Gastrocnemius medialis (tissue), 4 donors: Measurements from ENCODE around the gene DCBLD2. TPM values are rescaled to one million over a fixed set of nuclear protein-coding genes. Genes with fewer than 3 reads are reported as not detected.

Experiments
- ATAC-seq, 2 donors: fragments of 150-250 bp; one replicate each; pipeline ENCODE4 v1.9.1; 2016
- DNase-seq, 2 donors: peaks; one replicate each; pipeline ENCODE4 v3.0.0-alpha.2; 2019
- H3K27ac ChIP-seq, 4 donors: fragments of 200-600 bp; sonication (generic); 1 replicate in 1 of 4; 2 replicates in 3 of 4; pipeline ENCODE4 v1.5.1; 2016 to 2018; ENCODE audit warnings: mild to moderate bottlenecking in 2 of 4, moderate library complexity in 1 of 4
- H3K27me3 ChIP-seq, 3 donors: fragments of 200-600 bp; sonication (generic) in 2 of 3; 1 replicate in 1 of 3; 2 replicates in 2 of 3; pipeline versions ENCODE4 v1.5.1 to v1.6.0; 2016 to 2019; ENCODE audit warnings: mild to moderate bottlenecking in 1 of 3, moderate library complexity in 1 of 3
- H3K36me3 ChIP-seq, 2 donors: fragments of 200-600 bp; sonication (generic) in 1 of 2; one replicate each; pipeline ENCODE4 v1.5.1; 2017 to 2018
- H3K4me1 ChIP-seq, 2 donors: fragments of 200-600 bp; sonication (generic) in 1 of 2; one replicate each; pipeline ENCODE4 v1.5.1; 2016 to 2017; ENCODE audit warnings: mild to moderate bottlenecking in 2 of 2
- H3K4me3 ChIP-seq, 4 donors: fragments of 200-600 bp; sonication (generic) in 3 of 4; 1 replicate in 1 of 4; 2 replicates in 3 of 4; pipeline ENCODE4 v1.5.1; 2016 to 2019; ENCODE audit warnings: mild to moderate bottlenecking in 2 of 4
- H3K9me3 ChIP-seq, 3 donors: fragments of 200-600 bp; sonication (generic) in 2 of 3; 1 replicate in 1 of 3; 2 replicates in 2 of 3; pipeline ENCODE4 v1.5.1; 2016 to 2019
- CTCF ChIP-seq, 5 experiments: fragments of 450-650 bp in 3 of 5; fragments of 200-600 bp in 2 of 5; sonication (generic) in 2 of 5; IDR thresholded peaks in 4 of 5; conservative IDR thresholded peaks in 1 of 5; 1 replicate in 4 of 5; 2 replicates in 1 of 5; pipeline ENCODE4 v1.5.1; 2016 to 2019; ENCODE audit warnings: antibody characterized with exemption in 5 of 5, mild to moderate bottlenecking in 3 of 5, moderate library complexity in 3 of 5
- POLR2A ChIP-seq, 2 donors: fragments of 450-650 bp; IDR thresholded peaks; one replicate each; pipeline ENCODE4 v1.6.1; 2017; ENCODE audit warnings: antibody characterized with exemption in 2 of 2, mild to moderate bottlenecking in 2 of 2, moderate library complexity in 2 of 2
- in situ Hi-C, 4 donors: fragments of 200-750 bp; cut with MboI; loops; one replicate each; pipeline versions ENCODE4 v1.15.0 to v1.8.0; 2017; ENCODE audit warnings: low sequenced_read_pairs in 4 of 4
- intact Hi-C: fragments of 100-400 bp; cut with DNase I; formaldehyde crosslinking; loops from one replicate; pipeline ENCODE4 v1.15.1; 2023; ENCODE audit warnings: low total_unique reads
- total RNA-seq, 4 donors: library from RNA; depleted of rRNA; stranded (reverse); fragments of >200 nt; gene quantifications; one replicate each; pipeline versions ENCODE4 v1.1.0 to v1.2.3, GENCODE V29; 2016

The DCBLD2 gene
- total RNA-seq, 4 donors from 2014 or later = 5.6 to 9.0 (median 6.7) TPM

GRCh38 chr3:98787181-98787580 lies 114.3 kb downstream of the DCBLD2 start:
- no peak overlapping the region for H3K4me3 ChIP-seq
- no peaks in the 10 kb centered on the region for H3K27me3 ChIP-seq
- TF ChIP-seq CTCF (IDR thresholded peaks at IDR 0.05 in 4 of 5, conservative IDR thresholded peaks at IDR 0.05 in 1 of 5) (no peak), POLR2A (IDR thresholded peaks at IDR 0.05) (no peak)
- intact Hi-C loops = no loop called here
- DNase-seq = no peak
- no peaks in the 10 kb centered on the region for H3K9me3 ChIP-seq
- ATAC-seq = no peak
- peak overlapping the region in 1 of 4 donors; percentile 37 for H3K27ac ChIP-seq
- peaks cover 28 to 48% of the 10 kb centered on the region in 2 donors for H3K4me1 ChIP-seq
- no peaks in the 10 kb centered on the region for H3K36me3 ChIP-seq
- in situ Hi-C loops = no loop called here

- in situ Hi-C loops (no loop called here), intact Hi-C loops (no loop called here)
- TF ChIP-seq CTCF (IDR thresholded peaks at IDR 0.05 in 4 of 5, conservative IDR thresholded peaks at IDR 0.05 in 1 of 5) = no peak
- TF ChIP-seq POLR2A (IDR thresholded peaks at IDR 0.05) = no peak
- Histone ChIP-seq H3K4me1 (peaks cover 28 to 48% of the 10 kb centered on the region in 2 donors), H3K27me3 (no peaks in the 10 kb centered on the region), H3K9me3 (no peaks in the 10 kb centered on the region), H3K27ac (peak overlapping the region in 2 of 4 donors; percentile 37 to 39), H3K36me3 (no peaks in the 10 kb centered on the region), H3K4me3 (no peak overlapping the region)
- no peak for DNase-seq
- peak in 1 of 2 donors; percentile 40 for ATAC-seq
Observed at GRCh38 chr3:98786364-98787006, 115.0 kb downstream of the DCBLD2 start.

- intact Hi-C loops = no loop called here
- Histone ChIP-seq H3K4me1 (peaks cover 28 to 48% of the 10 kb centered on the region in 2 donors), H3K4me3 (no peak overlapping the region), H3K9me3 (no peaks in the 10 kb centered on the region), H3K36me3 (no peaks in the 10 kb centered on the region), H3K27me3 (no peaks in the 10 kb centered on the region), H3K27ac (peak overlapping the region; percentile 3 to 42 (median 37))
- TF ChIP-seq CTCF (IDR thresholded peaks at IDR 0.05 in 4 of 5, conservative IDR thresholded peaks at IDR 0.05 in 1 of 5) (no peak), POLR2A (IDR thresholded peaks at IDR 0.05) (no peak)
- in situ Hi-C loops = no loop called here
- DNase-seq (no peak), ATAC-seq (peak; percentile 84)
Observed at GRCh38 chr3:98784666-98785600, 116.6 kb downstream of the DCBLD2 start.

- intact Hi-C loops = no loop called here
- Histone ChIP-seq H3K4me3 (no peak overlapping the region), H3K9me3 (no peaks in the 10 kb centered on the region), H3K27ac (peak overlapping the region in 2 of 4 donors; percentile 3 to 35), H3K4me1 (peaks cover 28 to 49% of the 10 kb centered on the region in 2 donors), H3K27me3 (no peaks in the 10 kb centered on the region), H3K36me3 (no peaks in the 10 kb centered on the region)
- in situ Hi-C loops = no loop called here
- no peak for DNase-seq
- ATAC-seq = no peak
- no peak for TF ChIP-seq POLR2A (IDR thresholded peaks at IDR 0.05)
- TF ChIP-seq CTCF (IDR thresholded peaks at IDR 0.05 in 4 of 5, conservative IDR thresholded peaks at IDR 0.05 in 1 of 5) = no peak
Observed at GRCh38 chr3:98784042-98784441, 117.5 kb downstream of the DCBLD2 start.
